Nephron progenitor cell (in vitro differentiated cells): ENCODE measurements around the gene F13A1.
"Not testable (repeated sequence)": the region's sequence is repeated elsewhere in the genome, so short reads cannot be mapped to it uniquely, and the experiment has no call there.

Experiments
- DNase-seq: peaks from one replicate; pipeline ENCODE4 v3.0.0; 2021
- H3K27ac Mint-ChIP-seq: 2 replicates; pipeline ENCODE4 v1.8.0; 2021; ENCODE audit warnings: mild to moderate bottlenecking, moderate library complexity, mixed read lengths
- H3K27me3 Mint-ChIP-seq: 2 replicates; pipeline ENCODE4 v1.8.0; 2021; ENCODE audit warnings: mild to moderate bottlenecking, low read depth, mixed read lengths; ENCODE audit not compliant: poor library complexity
- H3K36me3 Mint-ChIP-seq: 2 replicates; pipeline ENCODE4 v1.8.0; 2021; ENCODE audit warnings: low read depth, mixed read lengths
- H3K4me1 Mint-ChIP-seq: 2 replicates; pipeline ENCODE4 v1.8.0; 2021; ENCODE audit warnings: mixed read lengths
- H3K4me3 Mint-ChIP-seq: 2 replicates; pipeline ENCODE4 v1.8.0; 2021; ENCODE audit warnings: mild to moderate bottlenecking, moderate library complexity, mixed read lengths
- H3K9me3 Mint-ChIP-seq: 2 replicates; pipeline ENCODE4 v1.8.0; 2021; ENCODE audit warnings: mild to moderate bottlenecking, moderate library complexity, mixed read lengths
- CTCF ChIP-seq: fragments of 200-600 bp; sonication (generic); IDR thresholded peaks from 2 replicates; pipeline ENCODE4 v1.5.0; 2021; ENCODE audit warnings: antibody characterized with exemption

The F13A1 gene

GRCh38 chr6:6315660-6316059 is 4.8 kb downstream of the F13A1 start:
- DNase-seq, result peak; percentile 61
- no peaks in the 10 kb centered on the region for H3K36me3 Mint-ChIP-seq

GRCh38 chr6:6314596-6314995 is 5.9 kb downstream of the F13A1 start:
- H3K4me3 Mint-ChIP-seq, result no peak overlapping the region
- no peak for TF ChIP-seq CTCF
- no peaks in the 10 kb centered on the region for H3K9me3 Mint-ChIP-seq
- H3K27ac Mint-ChIP-seq, result no peak overlapping the region
- no peaks in the 10 kb centered on the region for H3K36me3 Mint-ChIP-seq
- H3K27me3 Mint-ChIP-seq, result peaks cover 37% of the 10 kb centered on the region
- DNase-seq, result no peak
- peaks cover under 1% of the 10 kb centered on the region for H3K4me1 Mint-ChIP-seq

More at GRCh38 chr6:6315660-6316059, 4.8 kb downstream of the F13A1 start:
- Mint-ChIP-seq H3K27me3 (peaks cover 48% of the 10 kb centered on the region), H3K27ac (no peak overlapping the region), H3K4me3 (no peak overlapping the region), H3K4me1 (peaks cover 7% of the 10 kb centered on the region), H3K9me3 (no peaks in the 10 kb centered on the region)
- peak; percentile 84 for TF ChIP-seq CTCF

- TF ChIP-seq CTCF, result no peak
- peaks cover 21% of the 10 kb centered on the region for H3K27me3 Mint-ChIP-seq
Observed at GRCh38 chr6:6312901-6313441, 7.5 kb downstream of the F13A1 start.

GRCh38 chr6:6305575-6305974 is 14.9 kb downstream of the F13A1 start:
- Mint-ChIP-seq H3K4me3 (no peak overlapping the region), H3K9me3 (peaks cover 14% of the 10 kb centered on the region), H3K27me3 (peaks cover 5% of the 10 kb centered on the region), H3K4me1 (peaks cover 18% of the 10 kb centered on the region), H3K27ac (peak overlapping the region; percentile 20), H3K36me3 (peaks cover 5% of the 10 kb centered on the region)
- no peak for TF ChIP-seq CTCF
- DNase-seq, result no peak

More at GRCh38 chr6:6312901-6313441, 7.5 kb downstream of the F13A1 start:
- no peak for DNase-seq
- H3K27ac Mint-ChIP-seq, result no peak overlapping the region
- no peaks in the 10 kb centered on the region for H3K36me3 Mint-ChIP-seq
- no peaks in the 10 kb centered on the region for H3K9me3 Mint-ChIP-seq
- H3K4me1 Mint-ChIP-seq, result no peaks in the 10 kb centered on the region
- no peak overlapping the region for H3K4me3 Mint-ChIP-seq

GRCh38 chr6:6300383-6300782 is 20.1 kb downstream of the F13A1 start:
- H3K27me3 Mint-ChIP-seq, H3K4me1 Mint-ChIP-seq, H3K27ac Mint-ChIP-seq, H3K4me3 Mint-ChIP-seq, H3K36me3 Mint-ChIP-seq, DNase-seq: not testable (repeated sequence)
- H3K9me3 Mint-ChIP-seq, result peaks cover 28% of the 10 kb centered on the region

- peaks cover 13% of the 10 kb centered on the region for H3K4me1 Mint-ChIP-seq
Observed at GRCh38 chr6:6293317-6293716, 27.1 kb downstream of the F13A1 start.

More at GRCh38 chr6:6293317-6293716, 27.1 kb downstream of the F13A1 start:
- H3K4me3 Mint-ChIP-seq, result no peak overlapping the region
- peaks cover 21% of the 10 kb centered on the region for H3K27me3 Mint-ChIP-seq
- TF ChIP-seq CTCF, result no peak
- no peaks in the 10 kb centered on the region for H3K36me3 Mint-ChIP-seq
- no peak for DNase-seq
- peaks cover 9% of the 10 kb centered on the region for H3K9me3 Mint-ChIP-seq
- no peak overlapping the region for H3K27ac Mint-ChIP-seq
